ENCODE results near the gene REPS2. TPM values are rescaled to one million over a fixed set of nuclear protein-coding genes. Genes with fewer than 3 reads are reported as not detected.
"Not testable (repeated sequence)": the region's sequence is repeated elsewhere in the genome, so short reads cannot be mapped to it uniquely, and the experiment has no call there.

Gene REPS2
- total and polyA plus RNA-seq, 12 donors = 0.78 to 15.5 (median 6.3) TPM

DNA sequence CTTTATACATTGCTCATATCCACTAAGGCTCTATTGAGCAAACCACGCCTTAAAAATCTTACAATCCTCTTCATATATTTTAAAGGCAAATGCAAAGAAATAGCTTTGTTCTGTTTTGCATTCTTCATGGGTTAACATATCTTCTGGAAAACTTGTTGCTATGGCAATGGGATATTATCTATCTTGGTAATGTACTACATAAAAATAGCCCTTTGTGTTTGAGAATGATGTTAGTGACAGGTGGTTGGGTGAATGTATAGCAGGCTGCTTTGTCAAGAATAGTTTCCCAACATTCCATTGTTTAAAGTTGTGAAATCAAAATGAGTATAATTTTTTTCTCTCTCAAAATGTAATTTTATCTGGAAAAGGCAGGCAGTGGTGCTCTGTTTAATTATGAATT, 16.8 kb downstream of the REPS2 start:
- Histone ChIP-seq H3K27me3 (peaks cover 0 to 21% (median 0%) of the 10 kb centered on the region in 7 donors), H3K4me1 (no peaks in the 10 kb centered on the region), H3K36me3 (no peaks in the 10 kb centered on the region), H3K27ac (no peak overlapping the region), H3K4me3 (no peak overlapping the region), H3K9me3 (no peaks in the 10 kb centered on the region)
- intact Hi-C loops (cut with DNase I) = no loop called here
- ATAC-seq (no peak), DNase-seq (no peak)
- TF ChIP-seq, protein P1, sequence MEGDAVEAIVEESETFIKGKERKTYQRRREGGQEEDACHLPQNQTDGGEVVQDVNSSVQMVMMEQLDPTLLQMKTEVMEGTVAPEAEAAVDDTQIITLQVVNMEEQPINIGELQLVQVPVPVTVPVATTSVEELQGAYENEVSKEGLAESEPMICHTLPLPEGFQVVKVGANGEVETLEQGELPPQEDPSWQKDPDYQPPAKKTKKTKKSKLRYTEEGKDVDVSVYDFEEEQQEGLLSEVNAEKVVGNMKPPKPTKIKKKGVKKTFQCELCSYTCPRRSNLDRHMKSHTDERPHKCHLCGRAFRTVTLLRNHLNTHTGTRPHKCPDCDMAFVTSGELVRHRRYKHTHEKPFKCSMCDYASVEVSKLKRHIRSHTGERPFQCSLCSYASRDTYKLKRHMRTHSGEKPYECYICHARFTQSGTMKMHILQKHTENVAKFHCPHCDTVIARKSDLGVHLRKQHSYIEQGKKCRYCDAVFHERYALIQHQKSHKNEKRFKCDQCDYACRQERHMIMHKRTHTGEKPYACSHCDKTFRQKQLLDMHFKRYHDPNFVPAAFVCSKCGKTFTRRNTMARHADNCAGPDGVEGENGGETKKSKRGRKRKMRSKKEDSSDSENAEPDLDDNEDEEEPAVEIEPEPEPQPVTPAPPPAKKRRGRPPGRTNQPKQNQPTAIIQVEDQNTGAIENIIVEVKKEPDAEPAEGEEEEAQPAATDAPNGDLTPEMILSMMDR (IDR thresholded peaks at IDR 0.05) = no peak
- 89 to 95% methylated on average over 1 of the region's 1 CpG for WGBS, 2 donors

DNA sequence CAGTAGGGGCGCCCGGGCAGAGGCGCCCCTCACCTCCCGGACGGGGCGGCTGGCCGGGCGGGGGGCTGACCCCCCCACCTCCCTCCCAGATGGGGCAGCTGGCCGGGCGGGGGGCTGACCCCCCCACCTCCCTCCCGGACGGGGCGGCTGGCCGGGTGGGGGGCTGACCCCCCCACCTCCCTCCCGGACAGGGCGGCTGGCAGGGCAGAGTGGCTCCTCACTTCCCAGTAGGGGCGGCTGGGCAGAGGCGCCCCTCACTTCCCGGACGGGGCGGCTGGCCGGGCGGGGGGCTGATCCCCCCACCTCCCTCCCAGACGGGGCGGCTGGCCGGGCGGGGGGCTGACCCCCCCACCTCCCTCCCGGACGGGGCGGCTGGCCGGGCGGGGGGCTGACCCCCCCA, 18.5 kb downstream of the REPS2 start:
- H3K4me1 ChIP-seq; H3K36me3 ChIP-seq; H3K9me3 ChIP-seq; intact Hi-C loops (cut with DNase I); H3K27ac ChIP-seq; H3K27me3 ChIP-seq; H3K4me3 ChIP-seq; ATAC-seq; DNase-seq: not testable (repeated sequence)
- 95 to 100% methylated on average over 1 to 15 of the region's 32 CpGs for WGBS, 2 donors

DNA sequence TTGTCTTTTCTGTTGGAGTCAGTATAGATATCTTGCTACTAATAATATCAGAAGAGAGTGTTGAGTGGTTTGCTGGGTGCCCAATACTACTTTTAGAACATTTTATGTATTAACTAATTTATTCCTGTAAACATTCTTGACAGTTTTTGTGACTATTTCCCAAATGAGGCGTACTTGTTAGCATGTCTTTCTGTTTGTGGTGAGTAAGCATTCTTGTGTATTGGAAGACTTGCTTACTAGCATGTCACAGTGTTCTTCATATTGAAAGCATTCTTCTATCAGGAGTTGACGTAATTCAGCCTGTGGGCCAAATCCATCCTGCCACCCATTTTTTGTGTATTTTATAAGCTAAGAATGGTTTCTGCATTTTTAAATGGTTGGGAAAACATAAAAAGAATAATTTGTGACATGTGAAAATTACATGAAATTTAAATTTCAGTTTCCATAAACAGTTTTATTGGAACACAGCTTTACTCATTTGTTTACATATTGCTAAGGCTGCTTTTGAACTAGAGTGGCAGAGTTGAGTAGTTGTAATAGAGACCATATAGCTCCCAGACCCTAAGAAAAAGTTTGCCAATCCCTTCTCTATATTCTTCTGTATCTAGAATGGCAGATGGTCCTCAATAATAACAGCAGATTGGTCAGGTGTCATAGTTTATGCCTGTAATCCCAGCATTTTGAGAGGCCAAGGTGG, 20.4 kb downstream of the REPS2 start:
- H3K36me3 ChIP-seq = no peaks in the 10 kb centered on the region
- TF ChIP-seq, protein P1 (IDR thresholded peaks at IDR 0.05) = no peak
- intact Hi-C loops (cut with DNase I) = no loop called here
- WGBS, 2 donors = 82 to 85% methylated on average over 2 of the region's 2 CpGs
- peaks cover 0 to 15% (median 0%) of the 10 kb centered on the region in 7 donors for H3K27me3 ChIP-seq
- no peaks in the 10 kb centered on the region for H3K9me3 ChIP-seq
- no peak for ATAC-seq
- no peak overlapping the region for H3K4me3 ChIP-seq
- H3K4me1 ChIP-seq = no peaks in the 10 kb centered on the region
- no peak for DNase-seq
- H3K27ac ChIP-seq = no peak overlapping the region

DNA sequence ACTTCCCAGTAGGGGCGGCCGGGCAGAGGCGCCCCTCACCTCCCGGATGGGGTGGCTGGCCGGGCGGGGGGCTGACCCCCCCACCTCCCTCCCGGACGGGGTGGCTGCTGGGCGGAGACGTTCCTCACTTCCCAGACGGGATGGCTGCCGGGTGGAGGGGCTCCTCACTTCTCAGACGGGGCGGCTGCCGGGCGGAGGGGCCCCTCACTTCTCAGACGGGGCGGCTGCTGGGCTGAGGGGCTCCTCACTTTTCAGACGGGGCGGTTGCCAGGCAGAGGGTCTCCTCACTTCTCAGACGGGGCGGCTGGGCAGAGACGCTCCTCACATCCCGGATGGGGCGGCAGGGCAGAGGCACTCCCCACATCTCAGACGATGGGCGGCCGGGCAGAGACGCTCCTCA, 22.3 kb downstream of the REPS2 start:
- H3K27ac ChIP-seq; ATAC-seq; H3K4me3 ChIP-seq; H3K9me3 ChIP-seq; H3K4me1 ChIP-seq; intact Hi-C loops (cut with DNase I); DNase-seq; H3K36me3 ChIP-seq: not testable (repeated sequence)
- H3K27me3 ChIP-seq = peaks cover 0 to 32% (median 0%) of the 10 kb centered on the region in 7 donors
- 80 to 90% methylated on average over 2 to 14 of the region's 29 CpGs for WGBS, 2 donors

DNA sequence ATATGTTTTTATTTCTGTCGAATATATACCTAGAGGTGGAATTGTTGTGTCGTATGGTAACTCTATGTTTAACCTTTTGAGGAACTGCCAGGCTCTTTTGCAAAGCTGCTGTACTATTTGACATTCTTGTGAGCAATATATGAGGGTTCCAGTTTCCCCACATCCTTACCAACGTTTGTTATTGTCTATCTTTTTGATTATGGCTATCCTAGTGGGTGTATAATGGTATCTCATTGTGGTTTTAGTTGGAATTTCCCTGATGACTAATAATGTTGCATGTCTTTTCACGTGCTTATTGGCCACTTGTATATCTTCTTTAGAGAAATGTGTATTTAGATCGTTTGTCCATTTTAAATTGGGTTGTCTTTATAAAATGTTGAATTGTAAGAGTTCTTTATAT, 24.5 kb downstream of the REPS2 start:
- Histone ChIP-seq H3K9me3 (no peaks in the 10 kb centered on the region), H3K36me3 (no peaks in the 10 kb centered on the region), H3K4me3 (no peak overlapping the region), H3K27me3 (peaks cover 0 to 46% (median 0%) of the 10 kb centered on the region in 7 donors), H3K27ac (no peak overlapping the region), H3K4me1 (no peaks in the 10 kb centered on the region)
- ATAC-seq (no peak), DNase-seq (no peak)
- intact Hi-C loops (cut with DNase I) = no loop called here
- WGBS, 2 donors = 68 to 78% methylated on average over 5 of the region's 5 CpGs
- TF ChIP-seq, protein P1 (IDR thresholded peaks at IDR 0.05) = no peak
